Right ventricle myocardium inferior (tissue), 1 donor: ENCODE data around the gene UNKL. TPM values are rescaled to one million over a fixed set of nuclear protein-coding genes. Genes with fewer than 3 reads are reported as not detected.
"Not testable (repeated sequence)": the region's sequence is repeated elsewhere in the genome, so short reads cannot be mapped to it uniquely, and the experiment has no call there.

Experiments used
- ATAC-seq: fragments of 200-7000 bp; cut with Tn5 transposase; one replicate; pipeline ENCODE4 v1.9.1; 2020; ENCODE audit warnings: mild to moderate bottlenecking, moderate library complexity
- DNase-seq: peaks from one replicate; pipeline ENCODE4 v3.0.0; 2021; ENCODE audit errors: missing footprints
- intact Hi-C: fragments of 100-400 bp; cut with DNase I; formaldehyde crosslinking; loops from one replicate; pipeline ENCODE4 v1.11.0; 2022
- total RNA-seq: library from RNA; stranded (reverse); fragmentation: NEBNext Ultra II Directional; extraction: Animal tissue kit (Norgen Biotek cat#: 25700); gene quantifications from one replicate; pipeline ENCODE4 v1.2.1, GENCODE V29; 2021
- donor health status: DM: no; HTN: yes; CAD: no; lungs with severe emphysema.

UNKL gene
- total RNA-seq, 1 donor from 2014 or later, result 11.3 TPM

DNA sequence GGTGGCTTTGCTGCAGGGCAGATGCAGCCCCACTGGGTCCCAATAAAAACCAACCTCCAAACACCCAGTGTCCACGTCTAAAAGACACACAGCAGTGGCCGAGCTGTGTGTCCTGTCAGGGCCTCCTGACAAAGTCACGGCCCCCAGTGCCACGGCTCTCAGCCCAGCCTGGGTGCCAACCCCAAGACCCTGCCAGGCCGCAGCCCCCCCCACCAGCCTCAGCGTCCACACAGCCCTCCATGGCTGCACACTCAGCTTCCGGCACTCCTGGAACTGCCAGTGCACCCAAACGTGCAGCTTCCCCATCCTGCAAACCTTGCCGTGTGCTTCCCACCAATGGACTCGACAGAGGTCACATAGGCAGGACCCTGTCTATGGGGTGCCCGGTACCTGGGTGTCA lies 33.5 kb upstream of the UNKL start:
- intact Hi-C loops, result no loop called here
- ATAC-seq, result no peak

DNA sequence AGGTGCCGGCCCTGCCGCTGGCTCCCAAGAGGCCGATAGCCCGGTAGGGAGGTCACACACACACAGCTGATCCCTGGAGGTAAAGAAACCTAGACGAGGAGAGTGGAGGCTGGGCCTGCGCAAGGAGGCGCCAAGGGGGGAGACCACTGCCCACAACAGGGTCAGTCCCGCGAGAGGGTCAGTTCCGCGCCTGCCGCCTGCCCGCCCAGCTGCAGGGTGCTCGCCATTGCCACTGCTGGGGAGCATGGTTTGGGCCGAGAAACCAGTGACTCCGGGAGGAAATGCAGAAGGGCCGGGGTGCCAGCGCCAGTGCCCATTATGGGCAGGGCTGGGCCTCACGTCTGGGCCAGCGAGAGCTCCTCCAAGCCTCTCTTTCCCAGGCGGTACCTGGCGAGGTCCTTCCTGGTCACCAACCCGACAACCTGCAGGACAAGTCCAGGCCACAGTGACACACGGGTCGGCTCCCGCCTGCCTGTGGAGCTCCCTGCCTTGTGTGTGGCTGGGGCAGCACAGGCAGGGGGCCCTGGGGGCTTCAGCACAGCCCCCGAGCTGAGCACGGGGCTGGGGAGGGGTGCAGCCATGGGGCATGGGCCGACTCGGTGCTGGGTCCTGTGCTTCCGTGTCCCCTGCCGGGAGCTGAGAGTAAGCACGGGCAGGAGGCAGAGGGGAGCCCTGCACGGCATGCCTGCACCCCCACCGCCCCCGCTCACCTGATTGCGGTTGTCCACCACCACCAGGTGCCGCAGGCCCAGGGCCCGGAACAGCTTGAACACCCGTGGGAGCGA lies 32.0 kb upstream of the UNKL start:
- no peak for DNase-seq
- intact Hi-C loops, result no loop called here
- no peak for ATAC-seq

More for the DNA sequence above, 33.5 kb upstream of the UNKL start:
- no peak for DNase-seq

DNA sequence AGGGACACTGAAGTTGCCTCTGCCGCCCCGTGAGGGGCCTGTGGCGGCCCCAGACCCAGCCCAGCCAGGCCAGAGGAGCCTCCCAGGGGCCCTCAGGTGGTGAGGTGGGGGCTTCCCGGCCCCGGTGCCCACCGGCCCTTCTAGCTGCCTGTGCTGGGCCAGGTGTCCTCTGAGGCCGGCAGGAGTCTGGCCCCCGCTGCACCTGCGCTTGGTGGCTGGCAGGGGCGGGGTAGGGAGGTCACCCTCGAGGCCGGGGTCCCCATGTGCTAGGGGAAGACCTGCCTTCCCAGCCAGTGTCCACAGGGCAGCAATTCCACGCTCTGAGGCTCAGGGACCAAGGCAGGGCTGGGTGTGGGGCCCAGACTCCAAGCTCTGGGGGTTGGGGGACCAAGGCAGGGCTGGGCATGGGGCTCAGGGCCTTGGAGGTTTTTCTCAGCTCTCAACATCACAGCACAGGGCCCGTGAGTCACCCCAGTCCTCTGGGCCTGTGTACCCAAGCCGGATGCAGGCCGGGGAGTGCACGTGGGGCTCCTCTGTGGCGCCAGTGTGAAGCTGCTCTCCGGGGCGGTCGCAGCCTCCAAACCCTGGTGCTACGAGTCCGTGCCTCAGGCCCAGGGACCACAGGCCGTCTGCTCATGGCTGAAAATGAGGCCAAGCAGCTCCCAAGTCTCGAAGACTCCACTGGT lies 31.2 kb upstream of the UNKL start:
- intact Hi-C loops, result no loop called here
- DNase-seq (no peak), ATAC-seq (no peak)

DNA sequence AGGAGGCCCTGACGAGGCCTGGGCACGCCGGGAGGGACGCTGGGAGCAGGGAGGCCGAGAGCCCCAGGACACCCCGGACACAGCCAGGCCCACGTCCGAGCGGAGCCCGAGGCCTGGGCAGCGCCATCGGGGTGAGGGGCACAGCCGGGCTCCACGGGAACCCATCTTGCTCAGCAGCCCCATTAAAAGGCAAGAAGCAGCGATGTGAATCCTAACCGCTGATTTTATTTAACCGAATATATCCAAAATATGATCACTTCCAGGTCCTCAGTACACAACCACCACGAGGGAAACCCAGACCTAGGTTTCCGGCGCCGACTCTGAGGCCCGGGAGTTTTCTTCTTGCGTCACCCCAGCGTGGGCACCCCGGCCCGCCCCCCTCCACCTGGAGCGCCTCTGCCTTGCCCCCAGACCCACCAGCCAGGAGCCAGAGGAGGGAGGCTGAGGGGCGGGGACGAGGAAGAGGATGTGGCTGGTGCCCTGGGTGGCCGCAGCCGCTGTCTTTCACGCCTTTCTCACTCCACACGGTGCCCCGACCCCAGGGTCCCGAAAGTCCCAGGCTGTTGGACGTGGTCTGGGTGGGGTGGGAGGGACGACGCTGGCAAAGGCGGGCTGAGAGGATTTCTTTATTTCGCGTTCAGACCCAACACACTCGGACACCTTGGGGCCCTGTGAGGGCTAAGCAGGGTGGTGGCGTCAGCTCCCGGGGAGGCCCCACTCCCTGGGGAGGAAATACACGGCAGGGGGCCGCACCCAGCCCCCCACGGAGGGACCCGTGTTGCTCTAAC lies 30.4 kb upstream of the UNKL start:
- no peak for DNase-seq
- ATAC-seq, result no peak
- intact Hi-C loops, result no loop called here

DNA sequence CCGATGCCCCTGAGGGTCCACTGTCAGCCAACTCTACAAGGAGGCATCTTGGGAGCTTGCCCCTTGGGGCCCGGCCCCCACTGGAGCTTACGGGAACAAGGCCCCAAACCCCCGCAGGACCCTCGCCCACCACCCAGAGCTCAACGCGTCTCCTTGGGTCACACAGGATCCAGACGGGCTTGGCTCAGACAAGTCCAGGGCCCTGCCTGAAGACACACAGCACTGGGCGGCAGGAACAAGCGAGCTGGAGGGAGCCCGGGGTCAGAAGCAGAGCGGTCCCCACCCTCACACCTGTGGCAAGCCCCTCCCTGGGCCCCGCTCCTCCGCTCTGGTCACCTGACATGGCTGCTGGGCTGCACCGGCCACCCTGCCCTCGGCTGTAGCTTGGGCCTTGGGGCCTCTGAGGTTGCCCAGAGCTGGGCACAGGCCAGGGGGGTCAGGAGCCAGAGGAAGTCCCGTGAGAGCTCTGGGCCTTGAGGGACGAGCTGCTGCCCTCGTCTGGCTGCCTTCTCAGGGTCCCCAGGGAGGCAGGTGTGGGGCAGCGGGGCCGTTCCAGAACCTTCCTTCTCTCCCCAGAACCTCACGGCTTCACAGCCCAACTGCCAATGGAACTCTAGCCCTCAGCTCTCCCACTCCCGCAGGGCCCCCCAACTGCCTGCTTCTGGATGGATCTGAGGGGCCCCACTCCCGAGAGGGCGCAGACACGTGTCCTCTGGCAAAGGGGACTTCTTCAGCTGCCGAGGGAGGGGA lies 29.7 kb upstream of the UNKL start, which contains the start of gene CCDC154:
Gene CCDC154 (minus strand): TSS at position 577 of the 750 bp plus-strand sequence. CDS start 234 bp downstream, at position 343.
- ATAC-seq, result no peak

DNA sequence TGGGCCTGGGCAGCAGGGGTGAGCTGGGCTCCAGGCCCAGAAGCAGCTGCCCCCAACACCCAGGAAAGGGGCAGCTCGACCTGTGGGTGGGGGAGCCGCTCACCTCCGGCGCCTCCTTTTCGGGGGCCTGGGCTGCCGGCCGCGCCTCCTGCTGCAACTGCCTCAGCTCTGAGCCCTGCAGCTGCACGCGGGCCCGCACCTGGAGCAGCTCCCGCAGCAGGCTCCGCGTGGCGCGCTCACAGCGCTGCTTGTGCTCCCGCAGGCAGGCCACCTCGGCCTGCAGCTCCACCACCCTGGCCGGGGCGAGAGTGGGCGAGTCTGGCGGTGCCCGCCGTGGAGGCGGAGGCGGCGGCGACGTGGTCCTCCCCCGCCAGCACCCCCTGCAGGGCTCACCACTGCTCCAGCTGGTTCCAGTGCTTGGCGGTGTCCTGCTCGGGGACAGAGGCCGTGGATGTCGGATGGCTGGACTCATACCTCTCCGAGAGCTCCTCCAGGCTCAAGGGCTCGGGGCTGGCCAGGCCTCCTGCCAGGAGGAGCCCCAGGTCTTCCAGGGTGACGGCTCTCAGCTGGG lies 29.0 kb upstream of the UNKL start:
- intact Hi-C loops, result no loop called here
- DNase-seq (no peak), ATAC-seq (no peak)

More for the DNA sequence above, 29.7 kb upstream of the UNKL start, which contains the start of gene CCDC154:
- intact Hi-C loops, result no loop called here
- DNase-seq, result no peak

DNA sequence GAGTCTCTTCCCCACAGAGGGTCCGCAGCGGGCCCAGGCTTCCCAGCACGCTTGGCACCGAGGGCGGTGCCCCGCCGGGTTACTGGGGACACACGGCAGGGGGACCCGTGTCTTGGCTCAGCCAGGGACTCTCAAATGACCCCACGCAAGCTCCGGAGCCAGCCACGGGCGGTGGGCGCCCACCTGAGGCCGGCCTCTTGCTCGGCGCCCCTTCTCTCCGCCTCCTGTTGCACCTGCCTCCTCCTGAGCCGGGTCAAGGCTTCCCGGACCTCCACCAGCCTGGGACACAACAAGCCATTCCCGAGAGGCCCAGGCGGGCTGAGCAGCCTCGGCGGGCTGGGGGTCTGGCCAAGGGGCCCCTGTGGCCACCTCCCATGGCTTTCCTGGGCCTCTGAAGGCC lies 28.2 kb upstream of the UNKL start:
- intact Hi-C loops, result no loop called here
- ATAC-seq, result no peak

DNA sequence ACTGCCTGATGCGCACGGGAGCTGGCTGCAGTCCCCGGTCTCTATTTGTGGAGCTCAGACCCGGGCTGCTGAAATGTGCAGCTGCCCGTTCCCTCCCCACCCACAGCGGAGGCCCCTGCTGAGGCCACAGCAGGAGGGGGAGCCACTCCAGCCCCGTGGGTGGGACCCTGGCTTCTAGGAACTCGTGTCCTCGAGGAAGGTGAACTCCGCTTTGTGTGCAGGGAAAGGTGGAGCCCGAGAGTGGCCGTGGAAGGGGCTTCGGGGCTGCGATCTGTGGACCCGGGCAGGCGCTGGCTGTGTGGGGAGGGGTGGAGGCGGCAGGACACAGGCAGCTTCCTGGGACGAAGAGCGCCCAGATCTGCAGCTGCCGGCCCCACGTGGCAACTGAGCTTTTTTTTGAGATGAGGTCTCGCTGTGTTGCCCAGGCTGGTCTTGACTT lies 26.9 kb upstream of the UNKL start:
- DNase-seq (no peak), ATAC-seq (no peak)
- intact Hi-C loops, result no loop called here

More for the DNA sequence above, 28.2 kb upstream of the UNKL start:
- no peak for DNase-seq

DNA sequence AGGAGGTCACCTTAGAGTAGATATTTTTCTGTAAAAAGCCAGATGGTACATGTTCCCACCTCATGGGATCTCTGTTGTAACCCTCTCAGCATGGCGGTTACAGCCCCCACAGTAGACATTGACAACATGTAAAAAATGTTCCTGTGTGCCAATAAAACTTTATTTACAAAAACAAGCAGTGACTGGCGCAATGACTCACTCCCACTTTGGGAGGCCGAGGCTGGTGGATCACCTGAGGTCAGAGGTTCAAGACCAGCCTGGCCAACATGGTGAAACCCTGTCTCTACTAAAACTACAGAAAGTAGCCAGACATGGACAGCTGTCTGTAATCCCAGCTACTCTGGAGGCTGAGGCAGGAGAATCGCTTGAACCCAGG lies 25.2 kb upstream of the UNKL start:
- intact Hi-C loops, DNase-seq, ATAC-seq: not testable (repeated sequence)

DNA sequence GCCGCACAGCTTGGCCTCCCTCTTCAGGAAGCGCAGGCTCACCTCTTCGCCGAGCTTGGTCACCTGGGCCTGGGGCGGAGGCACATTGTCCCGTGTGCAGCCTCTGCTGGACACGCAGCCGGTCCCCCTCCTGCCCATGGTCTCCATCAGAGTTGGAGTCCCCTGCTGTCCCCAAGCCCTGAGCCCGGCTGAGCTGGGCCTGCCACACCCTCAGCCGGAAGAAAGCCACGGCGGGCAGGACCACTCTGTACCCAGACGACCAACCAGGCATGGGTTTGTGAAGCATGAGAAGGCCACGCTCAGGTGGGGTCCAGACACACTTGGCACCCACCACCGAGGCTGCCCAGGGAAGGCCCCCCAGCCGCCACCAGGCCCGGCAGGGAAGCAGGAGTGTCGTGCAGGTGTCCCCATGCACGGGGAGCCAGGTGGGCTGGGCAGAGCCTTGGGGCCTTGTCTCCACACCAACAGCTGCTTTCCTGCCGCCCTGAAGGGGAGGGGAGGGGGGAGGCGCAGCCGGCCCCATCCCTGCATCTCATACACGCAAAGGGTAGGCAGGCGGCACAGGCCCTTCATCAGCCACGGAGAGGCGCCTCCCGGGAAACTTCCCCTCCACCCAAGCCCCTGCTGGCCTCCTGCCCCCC lies 24.7 kb upstream of the UNKL start:
- ATAC-seq (no peak), DNase-seq (no peak)
- intact Hi-C loops, result no loop called here

DNA sequence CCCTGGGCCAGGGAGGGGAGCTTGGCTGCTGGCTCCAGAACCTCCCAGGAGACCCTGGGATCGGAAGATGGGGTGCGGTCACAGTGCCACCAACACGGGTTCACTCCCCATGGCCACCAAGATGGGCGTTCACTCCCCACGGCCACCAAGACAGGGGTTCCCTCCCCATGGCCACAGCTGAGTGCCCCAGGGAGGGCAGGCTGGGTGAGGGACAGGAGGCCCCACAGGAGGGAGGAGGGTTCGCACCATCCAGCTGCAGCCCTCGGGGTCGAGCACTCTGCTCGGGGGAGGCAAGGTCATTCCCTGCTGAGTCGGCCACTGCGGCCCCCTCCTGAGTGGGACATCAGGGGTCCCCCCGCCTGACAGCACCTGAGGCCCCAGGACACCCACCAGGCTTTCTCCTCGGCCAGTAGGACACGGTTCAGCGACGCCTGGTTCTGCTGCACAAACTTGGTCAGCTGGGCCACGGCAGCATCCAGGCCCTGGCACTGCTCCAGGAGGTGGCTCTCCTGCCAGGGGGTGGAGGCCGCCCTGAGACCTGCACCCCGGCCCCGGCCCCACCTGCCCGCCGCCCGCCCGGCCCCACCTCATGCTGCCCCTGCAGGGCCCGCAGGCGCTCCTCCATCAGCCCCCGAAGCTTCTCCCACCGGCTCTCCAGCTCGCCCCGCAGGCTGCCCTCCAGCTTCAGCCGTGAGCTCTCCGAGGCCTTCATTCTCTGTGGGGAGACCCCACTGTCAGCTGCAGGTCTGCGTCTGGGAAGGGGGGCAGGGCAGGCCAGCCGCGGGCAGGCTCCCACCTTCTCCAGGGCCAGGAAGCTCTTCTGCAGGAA lies 23.9 kb upstream of the UNKL start:
- intact Hi-C loops, result no loop called here
- ATAC-seq (no peak), DNase-seq (no peak)

DNA sequence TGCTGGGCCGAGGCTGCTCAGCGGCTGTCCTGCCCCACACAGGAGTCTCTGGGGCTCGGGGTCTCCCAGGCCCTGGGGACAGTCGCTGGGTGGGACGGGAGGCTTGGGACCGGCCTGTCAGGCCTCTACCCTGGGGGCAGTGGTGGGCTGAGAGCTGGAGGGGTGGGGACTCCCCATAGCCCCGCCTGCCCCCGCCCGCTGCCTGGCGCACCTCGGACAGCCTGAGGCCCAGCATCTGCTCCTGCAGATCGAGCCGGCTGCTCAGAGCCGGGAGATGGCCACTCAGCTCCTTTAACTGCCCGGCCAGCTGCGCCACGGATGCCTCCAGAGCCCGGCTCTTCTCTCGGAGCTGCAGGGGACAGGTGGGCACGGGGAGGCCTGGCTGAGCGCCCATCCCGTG lies 23.1 kb upstream of the UNKL start:
- DNase-seq (no peak), ATAC-seq (no peak)
- intact Hi-C loops, result no loop called here

DNA sequence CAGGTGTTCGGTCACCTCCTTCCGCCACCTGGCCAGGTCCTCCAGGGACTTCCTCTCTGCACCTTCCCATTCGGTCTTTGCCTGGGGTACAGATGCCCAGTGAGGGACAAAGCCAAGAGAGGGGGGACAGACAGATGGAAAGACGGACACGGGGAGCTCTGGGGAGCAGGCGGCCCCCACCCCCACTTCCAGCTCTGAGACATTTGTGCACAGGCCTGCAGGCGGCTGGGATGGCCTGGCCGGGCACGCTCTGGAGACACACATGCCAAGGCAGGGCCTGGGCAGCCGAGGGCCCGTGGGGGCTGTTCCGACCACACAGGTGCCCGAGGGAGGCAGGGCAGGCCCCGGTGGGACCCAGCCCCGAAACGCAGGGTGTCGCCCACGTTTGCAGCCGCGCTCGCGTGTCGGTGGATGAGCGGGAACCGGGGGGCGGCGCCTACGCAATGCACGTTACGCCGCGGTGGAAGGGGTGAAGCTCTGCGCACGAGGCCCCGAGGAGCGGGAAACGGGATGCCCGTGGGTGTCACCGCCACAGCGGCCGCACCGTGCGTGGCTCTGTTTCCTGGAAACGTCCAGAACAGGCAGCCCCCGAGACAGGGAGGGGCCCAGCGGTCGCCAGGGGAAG lies 22.3 kb upstream of the UNKL start:
- no peak for ATAC-seq
- intact Hi-C loops, result no loop called here
- no peak for DNase-seq

DNA sequence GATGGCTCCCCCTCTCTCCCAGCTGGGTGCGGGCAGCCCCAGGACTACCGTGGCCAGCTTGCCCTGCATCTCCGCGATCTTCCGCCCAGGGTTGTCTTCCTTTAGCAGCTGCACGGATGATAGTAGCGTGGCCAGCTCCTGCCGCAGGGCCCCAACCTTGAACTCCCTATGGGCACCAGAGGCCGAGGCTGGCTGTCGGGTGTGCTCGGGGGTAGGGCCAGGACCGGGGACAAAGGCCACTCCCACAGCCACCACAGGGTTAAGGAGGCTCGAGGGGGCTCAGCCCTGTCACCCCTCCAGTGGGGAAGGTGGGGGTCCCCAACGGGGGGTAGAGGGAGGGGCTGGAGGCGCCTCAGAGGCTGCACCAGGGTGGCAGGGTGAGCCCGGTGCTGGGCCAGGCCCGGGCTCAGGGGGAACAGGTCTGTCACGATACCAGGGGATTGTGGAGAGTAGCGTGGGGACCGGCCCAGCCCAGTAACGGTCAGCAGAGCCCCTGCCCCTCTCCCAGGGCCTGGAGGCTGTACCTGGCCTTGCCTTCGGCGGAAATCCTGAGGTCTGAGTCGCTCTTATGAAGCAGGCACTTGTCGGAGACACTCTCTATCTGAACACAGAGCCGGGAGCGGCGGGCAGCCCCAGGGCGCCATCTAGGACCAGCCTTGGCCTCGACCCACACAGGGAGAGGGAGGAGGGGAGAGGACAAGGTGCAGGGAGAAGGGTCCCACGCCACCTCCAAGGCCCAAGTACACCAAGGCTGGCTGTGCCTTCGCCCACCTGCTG lies 21.6 kb upstream of the UNKL start:
- ATAC-seq (no peak), DNase-seq (no peak)
- intact Hi-C loops, result no loop called here

DNA sequence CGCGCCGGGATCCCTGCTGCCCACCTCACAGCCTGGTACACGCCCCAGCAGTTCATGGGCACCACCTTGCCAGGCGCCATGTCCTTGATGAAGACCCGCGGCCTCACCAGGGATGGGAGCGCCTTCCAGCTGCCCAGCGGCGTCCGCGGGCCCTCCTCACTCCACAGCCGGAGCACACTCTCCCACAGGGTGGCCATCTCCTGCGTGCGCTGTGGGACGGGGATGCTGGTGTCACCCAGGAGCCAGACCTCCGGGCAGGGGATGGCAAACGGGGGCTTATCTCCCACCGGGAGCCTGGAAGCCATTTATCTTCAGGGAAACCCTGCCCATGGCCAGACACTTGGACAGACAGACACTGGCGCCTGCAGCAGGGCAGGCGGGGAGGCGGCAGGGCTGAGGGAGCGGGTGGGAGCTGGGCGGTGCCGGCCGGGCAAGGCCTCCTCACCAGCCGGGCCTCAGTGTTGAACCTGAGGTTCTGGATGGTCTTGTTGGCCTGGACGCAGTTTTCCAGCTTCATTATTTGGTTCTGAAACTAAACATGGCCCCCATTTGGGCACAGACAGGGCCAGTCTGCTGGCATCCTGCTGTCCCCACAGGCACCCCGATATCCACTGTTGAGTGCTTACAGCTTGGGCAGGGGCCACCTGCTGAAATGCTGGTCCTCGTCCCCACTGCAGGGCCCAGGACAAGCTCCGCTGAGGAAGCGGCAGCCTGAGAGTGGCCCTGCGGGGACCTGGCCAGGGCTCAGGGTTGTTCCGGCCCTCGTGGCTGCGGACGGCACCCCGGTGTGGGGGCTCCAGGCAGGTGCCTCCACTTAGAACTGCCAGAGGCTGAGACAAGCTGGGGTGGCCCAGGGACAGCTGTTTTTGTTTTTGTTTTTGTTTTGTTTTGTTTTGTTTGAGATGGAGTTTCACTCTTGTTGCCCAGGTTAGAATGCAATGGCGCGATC lies 20.4 kb upstream of the UNKL start:
- DNase-seq (no peak), ATAC-seq (no peak)
- intact Hi-C loops, result no loop called here
